ENCODE data around the gene SLC36A1.

SLC36A1 gene

DNA sequence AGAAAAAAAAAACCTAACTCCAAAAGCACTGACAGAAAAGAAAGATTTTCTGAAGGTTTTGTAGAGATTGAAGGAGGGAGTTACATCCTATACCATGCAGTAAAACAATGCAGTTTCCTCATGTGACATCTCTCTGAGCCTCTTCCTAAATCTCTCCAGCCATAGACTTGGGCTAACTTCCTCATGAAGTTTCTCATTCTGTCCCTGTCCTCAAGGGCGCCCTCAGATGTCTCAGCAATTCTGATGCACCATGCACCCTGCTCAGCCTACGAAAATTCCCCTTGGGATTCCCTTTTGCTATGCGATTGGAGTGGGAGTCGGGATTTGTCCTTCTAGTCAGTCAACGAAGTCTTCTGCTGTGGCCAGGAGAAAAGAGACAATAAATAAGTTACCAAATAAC is 74.8 kb downstream of the SLC36A1 start:
- H3K27ac ChIP-seq (ENCODE audit: low read depth, low read length) = no peak overlapping the region
- H4K20me1 ChIP-seq (ENCODE audit: control insufficient read depth, insufficient read depth, low read depth, low read length) = no peaks in the 10 kb centered on the region
- no peak overlapping the region for H3K4me3 ChIP-seq (ENCODE audit: low read length)
- no peaks in the 10 kb centered on the region for H3K79me2 ChIP-seq (ENCODE audit: control insufficient read depth, low read length)
- 0 out of 2 replicates have a peak, but pooled peaks cover 3% of the 10 kb centered on the region for H3K27me3 ChIP-seq (ENCODE audit: control insufficient read depth, low read length)
- TF ChIP-seq, protein P1, sequence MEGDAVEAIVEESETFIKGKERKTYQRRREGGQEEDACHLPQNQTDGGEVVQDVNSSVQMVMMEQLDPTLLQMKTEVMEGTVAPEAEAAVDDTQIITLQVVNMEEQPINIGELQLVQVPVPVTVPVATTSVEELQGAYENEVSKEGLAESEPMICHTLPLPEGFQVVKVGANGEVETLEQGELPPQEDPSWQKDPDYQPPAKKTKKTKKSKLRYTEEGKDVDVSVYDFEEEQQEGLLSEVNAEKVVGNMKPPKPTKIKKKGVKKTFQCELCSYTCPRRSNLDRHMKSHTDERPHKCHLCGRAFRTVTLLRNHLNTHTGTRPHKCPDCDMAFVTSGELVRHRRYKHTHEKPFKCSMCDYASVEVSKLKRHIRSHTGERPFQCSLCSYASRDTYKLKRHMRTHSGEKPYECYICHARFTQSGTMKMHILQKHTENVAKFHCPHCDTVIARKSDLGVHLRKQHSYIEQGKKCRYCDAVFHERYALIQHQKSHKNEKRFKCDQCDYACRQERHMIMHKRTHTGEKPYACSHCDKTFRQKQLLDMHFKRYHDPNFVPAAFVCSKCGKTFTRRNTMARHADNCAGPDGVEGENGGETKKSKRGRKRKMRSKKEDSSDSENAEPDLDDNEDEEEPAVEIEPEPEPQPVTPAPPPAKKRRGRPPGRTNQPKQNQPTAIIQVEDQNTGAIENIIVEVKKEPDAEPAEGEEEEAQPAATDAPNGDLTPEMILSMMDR (IDR thresholded peaks at IDR 0.05; ENCODE audit: low read depth, low read length, poor library complexity, severe bottlenecking) = no peak
- no peak for TF ChIP-seq EZH2phosphoT487 (IDR thresholded peaks at IDR 0.05; ENCODE audit: borderline replicate concordance, low read length)
- H3K36me3 ChIP-seq (ENCODE audit: control insufficient read depth, low read length) = no peaks in the 10 kb centered on the region
- no peaks in the 10 kb centered on the region for H3K4me1 ChIP-seq (ENCODE audit: control insufficient read depth, low read length)
- H3F3A ChIP-seq (ENCODE audit: control insufficient read depth, insufficient read depth) = no peaks in the 10 kb centered on the region
- H3K4me2 ChIP-seq (ENCODE audit: low read length) = no peak overlapping the region
- no peaks in the 10 kb centered on the region for H3K9me3 ChIP-seq (ENCODE audit: control insufficient read depth, insufficient read depth, low read length)
- H3K9me2 ChIP-seq (replicated peaks; ENCODE audit: control insufficient read depth, low read length) = no peaks in the 10 kb centered on the region

DNA sequence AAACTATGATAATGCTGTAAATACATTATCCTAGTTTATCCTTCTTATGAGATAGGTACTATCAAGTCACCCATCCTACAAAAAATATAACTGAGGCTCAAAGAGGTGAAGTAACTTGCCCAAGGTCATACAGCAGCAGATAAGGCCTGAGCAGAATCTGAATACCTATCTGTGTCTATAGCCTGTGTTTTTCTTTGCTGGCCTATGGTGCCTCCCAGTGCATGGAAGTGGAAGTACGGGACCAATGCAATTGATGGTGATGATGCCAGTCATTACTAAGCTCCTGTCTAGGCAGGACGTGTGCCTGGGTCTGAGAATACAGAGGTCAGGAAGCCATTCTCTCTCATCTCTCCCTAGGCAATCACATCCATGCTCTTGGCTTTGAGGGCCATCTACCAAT is 75.9 kb downstream of the SLC36A1 start:
- Histone ChIP-seq H3K4me1 (ENCODE audit: control insufficient read depth, low read length) (no peaks in the 10 kb centered on the region), H3K9me2 (replicated peaks; ENCODE audit: control insufficient read depth, low read length) (no peaks in the 10 kb centered on the region), H3K4me2 (ENCODE audit: low read length) (no peak overlapping the region), H3K79me2 (ENCODE audit: control insufficient read depth, low read length) (no peaks in the 10 kb centered on the region), H3K27me3 (ENCODE audit: control insufficient read depth, low read length) (0 out of 2 replicates have a peak, but pooled peaks cover 3% of the 10 kb centered on the region), H3K9me3 (ENCODE audit: control insufficient read depth, insufficient read depth, low read length) (no peaks in the 10 kb centered on the region), H3K36me3 (ENCODE audit: control insufficient read depth, low read length) (no peaks in the 10 kb centered on the region), H3K4me3 (ENCODE audit: low read length) (no peak overlapping the region), H4K20me1 (ENCODE audit: control insufficient read depth, insufficient read depth, low read depth, low read length) (no peaks in the 10 kb centered on the region), H3F3A (ENCODE audit: control insufficient read depth, insufficient read depth) (no peaks in the 10 kb centered on the region), H3K27ac (ENCODE audit: low read depth, low read length) (no peak overlapping the region)
- no peak for TF ChIP-seq EZH2phosphoT487 (IDR thresholded peaks at IDR 0.05; ENCODE audit: borderline replicate concordance, low read length)
- TF ChIP-seq, protein P1 (IDR thresholded peaks at IDR 0.05; ENCODE audit: low read depth, low read length, poor library complexity, severe bottlenecking) = peak; percentile 55

DNA sequence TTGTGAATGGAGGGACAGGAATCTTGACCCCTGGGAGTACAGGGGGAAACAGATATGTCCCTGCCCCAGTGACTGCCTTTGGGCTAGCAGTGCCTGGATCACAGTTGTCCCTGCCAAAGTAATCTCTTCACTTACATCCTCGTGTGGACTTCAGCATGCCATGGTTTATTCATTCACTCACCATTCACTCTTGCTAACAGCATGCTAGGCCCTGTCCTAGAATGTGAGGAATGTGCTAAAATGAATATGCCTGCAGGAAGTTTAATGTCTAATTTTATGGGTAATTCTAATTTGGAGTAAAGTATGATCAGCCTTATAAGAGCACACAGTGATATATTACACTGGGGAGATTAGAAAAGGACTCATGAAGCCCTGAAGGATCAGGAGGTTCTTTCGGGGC is 80.8 kb downstream of the SLC36A1 start:
- Histone ChIP-seq H3K36me3 (ENCODE audit: control insufficient read depth, low read length) (no peaks in the 10 kb centered on the region), H3K4me2 (ENCODE audit: low read length) (no peak overlapping the region), H3K27me3 (ENCODE audit: control insufficient read depth, low read length) (0 out of 2 replicates have a peak, but pooled peaks cover 3% of the 10 kb centered on the region), H3K9me2 (replicated peaks; ENCODE audit: control insufficient read depth, low read length) (no peaks in the 10 kb centered on the region), H4K20me1 (ENCODE audit: control insufficient read depth, insufficient read depth, low read depth, low read length) (no peaks in the 10 kb centered on the region), H3K27ac (ENCODE audit: low read depth, low read length) (no peak overlapping the region), H3F3A (ENCODE audit: control insufficient read depth, insufficient read depth) (no peaks in the 10 kb centered on the region), H3K9me3 (ENCODE audit: control insufficient read depth, insufficient read depth, low read length) (no peaks in the 10 kb centered on the region), H3K4me1 (ENCODE audit: control insufficient read depth, low read length) (no peaks in the 10 kb centered on the region), H3K4me3 (ENCODE audit: low read length) (no peak overlapping the region), H3K79me2 (ENCODE audit: control insufficient read depth, low read length) (no peaks in the 10 kb centered on the region)
- TF ChIP-seq EZH2phosphoT487 (IDR thresholded peaks at IDR 0.05; ENCODE audit: borderline replicate concordance, low read length) = no peak
- TF ChIP-seq, protein P1 (IDR thresholded peaks at IDR 0.05; ENCODE audit: low read depth, low read length, poor library complexity, severe bottlenecking) = no peak
